GM18498 (cell line): Measurements from ENCODE around the gene CORO2B.

Experiments
- ATAC-seq: cut with Tn5 transposase; IDR thresholded peaks from one replicate; pipeline ENCODE4 v1.9.1; 2021; ENCODE audit warnings: mild to moderate bottlenecking, moderate library complexity; ENCODE audit not compliant: unreplicated experiment

Gene CORO2B

DNA sequence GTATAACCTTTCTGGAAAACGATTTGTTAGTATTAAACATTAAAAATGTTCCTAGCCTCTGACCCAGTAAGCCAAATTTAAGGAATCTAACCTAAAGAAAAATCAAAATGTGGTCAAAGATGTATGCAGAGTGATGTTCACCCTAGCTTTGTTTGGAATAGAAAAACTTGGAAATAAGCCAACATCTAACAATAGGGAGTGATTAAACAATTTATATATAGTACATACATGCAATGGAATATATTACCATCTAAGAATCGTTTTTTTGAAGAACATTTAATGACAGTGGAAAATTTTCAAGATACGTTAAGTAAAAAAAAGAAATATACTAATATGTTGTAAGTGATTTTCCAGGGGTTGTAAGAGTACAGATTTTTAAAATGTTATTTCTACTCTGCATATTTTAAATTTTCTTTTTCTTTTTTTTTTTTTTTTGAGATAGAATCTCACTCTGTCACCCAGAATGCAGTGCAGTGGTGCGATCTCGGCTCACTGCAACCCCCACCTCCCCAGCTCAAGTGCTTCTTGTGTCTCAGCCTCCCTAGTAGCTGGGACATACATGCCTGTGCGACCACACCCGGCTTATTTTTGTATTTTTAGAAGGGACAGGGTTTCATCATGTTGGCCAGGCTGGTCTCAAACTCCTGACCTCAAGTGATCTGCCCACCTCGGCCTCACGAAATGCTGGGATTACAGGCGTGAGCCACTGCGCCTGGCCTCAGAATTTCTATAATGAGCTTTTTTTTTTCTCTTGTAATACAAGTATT is 187.0 kb downstream of the CORO2B start:
- no peak for ATAC-seq

DNA sequence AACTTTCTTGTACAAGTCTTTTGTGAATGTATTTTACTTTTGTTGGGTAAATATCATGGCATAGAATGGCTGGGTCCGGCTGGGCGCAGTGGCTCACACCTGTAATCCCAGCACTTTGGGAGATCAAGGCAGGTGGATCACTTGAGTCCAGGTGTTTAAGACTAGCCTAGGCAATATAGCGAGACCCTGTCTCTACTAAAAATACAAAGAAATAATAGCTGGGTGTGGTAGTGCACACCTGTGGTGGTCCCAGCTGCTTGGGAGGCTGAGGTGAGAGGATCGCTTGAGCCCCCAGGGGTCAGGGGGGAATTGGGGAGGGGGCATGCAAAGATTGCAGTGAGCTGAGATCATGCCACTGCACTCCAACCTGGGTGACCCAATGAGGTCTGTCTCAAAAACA is 189.0 kb downstream of the CORO2B start:
- ATAC-seq = no peak

DNA sequence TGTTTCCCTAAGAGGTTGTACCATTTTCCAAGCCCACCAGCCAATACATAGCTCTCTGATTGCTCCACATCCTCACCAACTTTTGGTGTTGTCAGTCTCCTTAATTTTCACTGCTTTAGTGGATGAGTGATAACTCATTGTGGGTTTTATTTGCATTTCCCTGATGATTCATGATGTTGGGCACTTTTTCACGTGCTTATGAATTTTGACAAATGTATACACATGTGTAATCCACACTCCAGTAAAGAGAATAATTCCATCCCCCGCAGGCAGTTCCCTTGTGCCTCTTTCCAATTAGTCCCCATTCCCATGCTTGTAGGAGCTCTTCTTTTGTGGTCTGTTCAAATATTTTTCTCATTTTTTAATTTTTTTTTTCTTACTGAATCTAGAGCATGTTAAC is 189.5 kb downstream of the CORO2B start:
- ATAC-seq = no peak

DNA sequence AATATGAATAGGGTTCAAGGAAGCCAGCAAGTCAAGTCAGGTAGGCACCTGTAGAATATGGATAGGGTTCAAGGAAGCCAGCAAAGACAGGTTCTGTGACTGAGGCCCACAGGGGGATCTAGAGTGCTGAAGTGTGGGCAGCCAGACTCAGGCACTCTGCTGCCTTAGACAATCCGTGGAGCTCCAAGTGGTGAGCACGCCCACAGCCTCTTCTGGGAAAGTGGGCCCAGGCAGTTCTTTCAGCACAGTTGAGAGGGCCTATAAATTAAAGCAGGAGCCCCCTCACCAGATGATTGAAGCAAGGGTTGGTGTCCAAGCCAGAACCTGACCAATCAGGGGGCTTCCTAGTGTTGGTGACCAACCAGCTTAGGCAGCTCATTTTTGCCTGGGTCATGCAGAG is 190.9 kb downstream of the CORO2B start:
- no peak for ATAC-seq

DNA sequence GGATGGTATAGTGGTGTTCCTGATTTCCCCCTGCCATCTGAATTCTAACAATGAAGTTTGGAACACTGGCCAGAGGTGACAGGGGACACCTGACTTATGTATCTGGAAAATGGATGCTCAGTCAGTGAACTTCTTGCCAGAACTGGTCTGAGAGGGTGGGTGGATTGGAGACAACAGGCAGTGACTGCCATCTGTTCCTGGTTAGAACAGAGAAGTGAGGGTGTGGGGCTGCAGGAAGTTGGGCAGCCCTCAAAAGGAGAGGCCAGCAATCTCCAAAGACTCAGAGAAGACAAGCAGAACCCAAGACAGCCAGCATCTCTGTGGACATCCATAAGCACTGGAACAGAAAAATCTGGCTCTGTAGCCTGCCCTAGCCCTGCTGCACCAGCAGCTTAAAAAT is 191.4 kb downstream of the CORO2B start:
- no peak for ATAC-seq

DNA sequence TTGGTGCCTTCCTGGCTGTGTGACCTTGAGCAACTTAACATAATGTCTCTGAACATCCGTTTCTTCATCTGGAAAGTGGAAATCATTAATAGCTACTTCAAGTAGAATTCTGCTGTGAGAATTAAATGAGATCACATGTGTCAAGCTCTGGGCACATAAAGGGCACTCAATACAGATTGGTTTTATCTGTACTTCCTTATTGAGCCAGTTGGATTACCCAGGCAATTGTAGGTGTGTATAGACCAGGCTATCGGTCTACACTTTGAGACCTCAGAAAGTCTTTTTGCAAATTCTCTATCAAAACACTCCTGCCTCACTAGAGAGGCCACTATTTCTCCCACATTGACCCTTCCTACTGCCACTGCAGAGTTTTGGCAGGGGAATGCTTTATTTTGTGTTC is 194.2 kb downstream of the CORO2B start:
- ATAC-seq = no peak

DNA sequence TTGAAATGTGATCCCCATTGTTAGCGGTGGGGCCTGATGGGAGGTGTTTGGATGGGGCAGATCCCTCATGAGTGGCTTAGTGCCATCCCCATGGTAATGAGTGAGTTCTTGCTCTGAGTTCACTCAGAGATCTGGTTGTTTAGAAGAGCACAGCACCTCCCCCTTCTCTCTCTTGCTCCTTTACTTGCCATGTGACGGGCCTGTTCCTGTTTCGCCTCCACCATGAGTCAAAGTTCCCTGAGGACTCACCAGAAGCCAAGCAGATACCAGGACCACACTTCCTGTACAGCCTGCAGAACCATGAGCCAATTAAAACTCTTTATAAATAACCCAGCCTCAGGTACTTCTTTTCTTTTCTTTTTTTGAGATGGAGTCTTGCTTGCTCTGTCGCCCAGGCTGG is 195.3 kb downstream of the CORO2B start:
- no peak for ATAC-seq

DNA sequence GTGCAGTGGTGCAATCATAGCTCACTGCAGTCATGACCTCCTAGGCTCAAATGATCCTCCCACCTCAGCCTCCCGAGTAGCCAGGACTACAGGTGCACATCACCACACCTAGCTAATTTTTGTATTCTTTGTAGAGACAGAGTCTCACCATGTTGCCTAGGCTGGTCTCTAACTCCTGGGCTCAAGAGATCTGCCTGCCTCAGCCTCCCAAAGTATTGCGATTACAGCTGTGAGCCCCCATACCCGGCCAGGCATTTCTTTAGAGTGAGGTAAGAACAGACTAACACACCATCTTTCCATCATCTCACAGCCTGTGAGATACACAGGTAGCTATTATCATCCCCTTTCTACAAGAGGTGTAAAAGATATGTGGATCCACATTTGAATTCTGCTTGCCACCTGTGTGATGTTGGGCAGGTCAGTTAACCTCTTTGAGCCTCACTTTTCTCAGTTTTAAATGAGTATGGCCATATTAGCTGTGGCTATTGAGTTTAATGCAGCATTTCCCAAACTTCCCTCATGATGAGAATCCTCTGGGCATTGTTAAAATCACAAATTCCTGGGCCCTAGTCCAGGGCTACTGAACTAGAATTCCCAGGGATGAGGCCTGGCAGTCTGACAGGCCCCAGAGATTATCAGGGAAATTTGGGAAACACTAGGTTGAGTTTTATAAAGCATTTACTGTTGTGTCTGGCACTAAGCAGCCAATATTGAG is 195.9 kb downstream of the CORO2B start:
- no peak for ATAC-seq

DNA sequence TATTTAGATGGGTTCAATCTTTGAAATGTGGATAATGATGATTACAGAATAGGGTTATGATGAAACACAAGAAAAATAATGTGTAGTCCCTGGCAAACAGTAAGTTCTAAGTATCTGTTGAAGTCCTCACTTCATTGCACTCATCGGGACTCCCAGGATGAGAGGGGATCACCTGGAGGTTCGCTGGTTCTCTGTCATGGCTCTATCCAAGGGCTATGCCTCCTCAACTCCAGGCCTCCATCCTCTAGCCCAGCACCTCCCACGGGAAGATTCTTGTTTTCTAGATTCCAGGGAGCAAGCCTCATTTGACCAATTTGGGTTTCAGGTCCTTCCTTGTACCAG is 196.4 kb downstream of the CORO2B start:
- ATAC-seq = no peak

DNA sequence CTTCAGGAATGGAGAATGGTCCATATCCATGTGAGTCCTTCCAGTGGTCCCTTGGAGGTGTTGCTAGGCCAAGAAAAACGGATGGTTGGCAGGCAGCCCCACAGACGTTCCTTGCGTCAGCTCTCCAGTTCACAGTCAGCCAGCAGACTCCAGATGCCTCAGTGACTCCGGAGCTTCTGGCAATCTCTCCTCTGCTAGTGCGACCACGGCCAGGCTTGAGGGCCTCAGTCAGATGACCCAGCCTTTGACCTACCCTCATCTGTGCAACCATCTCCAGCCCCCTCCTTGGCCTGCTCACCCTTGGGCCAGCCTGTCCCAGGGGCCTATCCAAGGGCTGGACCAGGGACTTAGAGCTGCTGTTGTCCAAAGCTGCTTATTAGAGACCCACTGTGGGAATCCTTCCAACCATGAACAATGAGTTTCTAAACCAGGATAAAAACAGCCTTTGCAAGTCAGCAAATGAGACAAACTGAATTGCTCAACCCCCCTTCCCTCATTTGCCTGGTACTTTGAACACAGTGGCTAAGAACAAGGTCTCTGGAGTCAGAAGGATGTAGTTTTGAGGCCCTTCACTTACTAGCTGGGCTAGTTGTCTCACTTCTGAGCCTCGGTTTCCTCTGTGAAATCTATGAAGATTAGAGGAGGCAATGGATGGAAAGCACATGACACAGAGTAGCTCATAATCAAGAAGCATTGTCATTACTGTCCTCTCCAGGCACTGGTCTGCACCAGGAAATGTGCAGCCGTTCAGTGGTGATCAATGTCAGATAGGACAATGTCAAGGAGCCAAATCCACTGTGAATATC is 197.1 kb downstream of the CORO2B start:
- no peak for ATAC-seq

DNA sequence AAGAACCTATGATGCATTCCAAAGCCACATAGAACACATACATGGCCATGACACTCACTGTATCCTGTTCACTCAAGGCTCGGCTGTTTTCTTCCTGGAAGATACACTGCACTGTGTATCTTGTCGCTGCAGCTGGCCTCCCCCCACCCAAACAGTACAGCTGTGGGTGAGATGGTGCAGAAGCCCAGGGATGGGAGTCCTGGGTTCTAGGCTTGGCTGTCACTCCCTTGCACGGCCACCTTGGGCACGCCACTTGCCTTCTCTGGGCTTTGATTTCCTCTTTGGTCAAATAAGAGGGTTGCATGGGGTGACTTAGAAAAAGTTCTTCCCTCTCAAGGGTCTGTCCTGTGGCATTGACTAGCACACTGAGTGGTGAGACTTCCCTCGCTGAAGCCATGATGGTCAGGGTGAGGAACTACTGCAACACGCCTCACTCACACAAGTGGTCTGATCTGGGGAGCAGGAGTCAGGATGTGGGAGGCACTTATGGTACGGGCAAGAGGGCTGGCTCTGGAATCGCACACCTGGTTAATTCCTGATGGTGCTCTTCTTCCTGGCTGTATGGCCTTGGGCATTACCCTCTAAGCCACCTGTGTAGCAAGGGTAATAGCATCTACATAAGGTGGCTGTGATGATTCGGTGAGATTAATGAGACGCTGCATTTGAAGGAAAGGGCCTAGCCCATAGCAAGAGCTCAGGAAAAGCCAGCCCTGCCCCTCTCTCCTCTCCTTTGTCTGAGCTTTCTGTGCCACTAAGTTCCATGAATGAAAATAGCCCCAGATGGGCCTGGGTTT is 197.9 kb downstream of the CORO2B start:
- no peak for ATAC-seq
